ENCODE measurements around the gene LRFN4.

- no peak for TF ChIP-seq POLR2AphosphoS5 (IDR thresholded peaks at IDR 0.05)
- no peak for TF ChIP-seq CTCF (IDR thresholded peaks at IDR 0.05)
- TF ChIP-seq POLR2A (IDR thresholded peaks at IDR 0.05; ENCODE audit: low read depth), result no peak
- no peak for TF ChIP-seq EP300 (IDR thresholded peaks at IDR 0.05)
These were observed 25.1 kb downstream of the LRFN4 start for GRCh38 chr11:66881927-66882452.
